GM19438 (cell line): ENCODE data around the gene MTERF1.
"Not testable (repeated sequence)": the region's sequence is repeated elsewhere in the genome, so short reads cannot be mapped to it uniquely, and the experiment has no call there.

Source experiments
- ATAC-seq: cut with Tn5 transposase; IDR thresholded peaks from one replicate; pipeline ENCODE4 v1.9.1; 2021; ENCODE audit warnings: low read depth; ENCODE audit not compliant: unreplicated experiment

The MTERF1 gene, protein sequence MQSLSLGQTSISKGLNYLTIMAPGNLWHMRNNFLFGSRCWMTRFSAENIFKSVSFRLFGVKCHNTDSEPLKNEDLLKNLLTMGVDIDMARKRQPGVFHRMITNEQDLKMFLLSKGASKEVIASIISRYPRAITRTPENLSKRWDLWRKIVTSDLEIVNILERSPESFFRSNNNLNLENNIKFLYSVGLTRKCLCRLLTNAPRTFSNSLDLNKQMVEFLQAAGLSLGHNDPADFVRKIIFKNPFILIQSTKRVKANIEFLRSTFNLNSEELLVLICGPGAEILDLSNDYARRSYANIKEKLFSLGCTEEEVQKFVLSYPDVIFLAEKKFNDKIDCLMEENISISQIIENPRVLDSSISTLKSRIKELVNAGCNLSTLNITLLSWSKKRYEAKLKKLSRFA

GRCh38 chr7:91880413-91881241 lies at the start of gene MTERF1:
Gene MTERF1, minus strand, starts transcription at chr7:91880702. Its CDS starts 619 bp downstream, at chr7:91880083.
- peak; percentile 97 for ATAC-seq

DNA sequence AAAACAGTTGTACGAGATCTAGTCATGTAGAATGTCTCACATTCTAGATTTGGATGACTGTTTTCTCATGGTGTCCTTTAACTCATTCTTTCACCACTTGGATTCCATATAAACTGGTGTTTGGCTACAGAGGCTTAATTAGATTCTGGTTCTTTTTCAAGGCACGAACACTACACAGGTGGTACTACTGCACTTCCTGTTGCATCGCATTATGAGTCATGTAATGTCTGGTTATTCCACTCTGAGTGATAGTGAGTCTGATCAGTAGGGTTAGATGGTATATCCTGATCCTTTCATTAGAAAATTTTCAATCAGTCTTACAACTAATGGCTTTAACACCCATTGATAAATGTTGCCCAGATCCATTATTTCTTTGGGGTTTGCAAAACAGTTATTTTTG lies 49.0 kb upstream of the MTERF1 start:
- ATAC-seq = no peak

- no peak for ATAC-seq
Observed at GRCh38 chr7:91927912-91928311, 47.4 kb upstream of the MTERF1 start.

DNA sequence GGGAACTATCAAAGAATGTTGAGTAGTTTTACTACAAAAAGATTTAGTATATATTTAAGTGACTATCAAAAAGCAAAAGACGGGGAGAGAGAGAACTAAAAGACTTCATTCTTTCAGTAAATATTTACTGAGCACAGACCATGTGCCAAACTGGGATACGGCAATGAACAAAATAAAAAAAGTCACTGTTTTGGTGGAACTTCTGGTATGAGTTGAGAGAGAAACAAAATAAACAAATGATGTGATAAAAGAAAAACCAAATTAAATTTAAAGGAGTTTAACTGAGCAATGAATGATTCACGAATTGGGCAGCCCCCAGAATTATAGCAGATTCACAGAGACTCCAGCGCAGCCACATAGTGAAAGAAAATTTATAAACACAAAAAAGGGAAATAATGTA lies 42.4 kb upstream of the MTERF1 start:
- ATAC-seq = no peak

DNA sequence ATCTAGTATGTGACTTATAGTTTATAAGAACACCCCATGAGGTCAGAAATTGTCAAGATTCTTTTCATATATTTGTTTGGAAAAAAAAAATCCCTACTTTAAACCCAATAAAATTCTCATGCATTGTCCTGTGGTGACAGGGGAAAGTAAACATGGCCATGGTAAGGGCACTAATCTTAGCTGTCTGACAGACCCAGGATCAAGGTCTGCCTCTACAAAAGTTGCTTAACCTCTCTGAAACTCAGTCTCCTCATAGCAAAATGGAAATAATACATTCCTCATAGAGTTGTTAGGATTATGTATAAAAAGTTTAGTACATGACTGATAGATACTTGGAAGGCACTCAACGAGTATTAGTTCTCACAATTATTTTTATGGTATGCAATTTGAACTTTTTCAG lies 37.9 kb upstream of the MTERF1 start:
- ATAC-seq = no peak

DNA sequence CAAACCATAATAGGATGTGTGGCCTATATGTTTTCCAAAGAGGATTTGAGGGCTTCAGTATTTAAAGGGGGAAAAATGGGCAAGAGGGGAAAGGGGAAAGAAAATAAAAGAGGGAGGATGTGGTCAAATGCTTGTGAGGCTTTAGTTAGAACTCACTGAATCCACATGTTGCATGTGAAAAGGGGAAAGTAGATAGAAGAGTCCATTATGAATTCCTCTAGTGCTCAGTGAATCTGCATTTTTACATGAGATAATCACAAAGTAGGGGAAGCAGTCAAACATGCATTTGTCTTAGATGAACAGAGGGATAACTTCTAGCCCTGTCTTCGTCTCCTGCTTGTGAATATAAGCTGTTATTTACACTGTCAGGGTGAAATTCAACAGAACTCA lies 35.5 kb upstream of the MTERF1 start:
- ATAC-seq = no peak

DNA sequence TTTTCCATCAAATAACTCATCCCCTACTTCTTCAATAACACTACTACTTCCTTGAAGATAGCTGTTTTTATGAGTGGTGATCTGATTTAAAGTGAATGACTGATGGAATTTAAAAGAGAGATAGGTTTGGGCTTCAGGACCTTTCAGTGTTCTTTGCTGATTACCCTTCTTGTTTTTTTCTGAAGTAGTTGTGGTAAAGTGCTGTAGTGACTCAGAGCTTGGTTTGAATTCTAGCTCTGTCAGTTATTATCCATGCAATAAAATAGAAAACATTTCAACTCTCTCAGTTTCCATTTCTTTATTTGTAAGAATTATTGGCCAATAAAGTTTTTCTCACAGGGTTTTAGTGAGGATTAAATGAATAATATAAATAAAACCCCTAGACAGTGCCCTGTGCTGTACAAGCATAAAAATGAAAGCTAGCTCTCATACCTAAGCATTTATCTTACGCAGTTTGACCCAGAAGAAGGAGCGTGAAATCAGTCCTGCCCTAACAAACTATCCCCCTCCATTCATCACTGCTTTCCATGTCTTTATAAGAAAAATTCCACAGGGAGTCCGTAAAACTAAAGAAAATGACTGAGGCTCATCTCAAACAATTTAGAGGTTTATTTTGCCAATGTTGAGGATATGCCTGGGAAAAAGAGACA lies 35.0 kb upstream of the MTERF1 start:
- no peak for ATAC-seq

- no peak for ATAC-seq
Observed at GRCh38 chr7:91913612-91914011, 33.1 kb upstream of the MTERF1 start.

- no peak for ATAC-seq
Observed at GRCh38 chr7:91912494-91912893, 32.0 kb upstream of the MTERF1 start.

- ATAC-seq = no peak
Observed at GRCh38 chr7:91911121-91911520, 30.6 kb upstream of the MTERF1 start.

DNA sequence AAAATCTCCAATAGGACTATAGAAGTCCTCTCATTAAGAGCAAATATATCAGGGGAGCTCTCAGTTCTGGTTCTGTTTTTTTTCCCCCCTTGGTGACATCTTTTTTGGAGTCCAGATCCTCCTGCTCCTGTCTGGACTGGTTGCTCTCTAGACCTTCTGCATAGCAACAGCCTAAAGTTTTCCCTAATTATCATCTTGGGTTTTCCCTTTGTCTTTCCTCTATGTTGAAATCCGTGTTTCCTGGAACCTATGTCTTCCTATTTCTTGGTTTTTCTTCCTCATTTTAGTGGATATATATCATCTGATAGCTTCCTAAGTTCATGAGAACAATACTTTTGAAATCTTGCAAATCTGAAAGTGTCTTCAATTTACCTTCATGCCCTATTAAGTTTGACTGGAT lies 29.7 kb upstream of the MTERF1 start:
- ATAC-seq = no peak

GRCh38 chr7:91899563-91899962 lies 19.1 kb upstream of the MTERF1 start:
- no peak for ATAC-seq

DNA sequence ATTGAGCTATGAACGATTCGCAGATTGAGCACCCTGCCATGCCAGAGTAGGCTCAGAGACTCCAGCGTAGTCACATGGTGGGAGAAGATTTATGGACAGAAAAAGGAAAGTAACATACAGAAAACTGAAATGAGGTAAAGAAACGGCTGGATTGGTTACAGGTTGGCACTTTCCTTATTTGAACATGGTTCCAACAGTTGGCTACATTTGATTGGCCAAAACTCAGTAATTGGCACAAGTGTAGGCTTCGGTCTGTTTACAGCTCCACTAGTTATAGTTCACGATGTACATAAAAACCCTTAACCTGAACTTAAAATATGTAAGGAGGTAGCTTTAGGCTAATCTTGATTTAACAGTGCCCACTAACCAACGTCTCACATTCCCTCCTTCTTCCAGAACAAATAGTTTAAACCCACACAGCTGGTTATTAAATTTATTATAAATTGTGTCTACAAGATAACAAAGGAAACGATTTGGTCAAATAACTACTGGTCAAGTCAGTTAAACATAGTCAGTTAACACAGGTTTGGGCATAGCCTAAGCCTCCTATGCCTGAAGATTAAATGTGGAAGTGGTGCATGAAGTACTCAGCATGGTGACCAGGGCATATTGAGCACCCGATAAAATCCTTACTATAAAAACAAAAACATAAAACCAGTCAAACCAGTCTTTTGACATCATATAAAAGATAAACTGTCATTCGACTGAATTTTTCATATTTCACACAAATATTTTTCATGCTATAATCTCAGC lies 17.9 kb upstream of the MTERF1 start:
- no peak for ATAC-seq

DNA sequence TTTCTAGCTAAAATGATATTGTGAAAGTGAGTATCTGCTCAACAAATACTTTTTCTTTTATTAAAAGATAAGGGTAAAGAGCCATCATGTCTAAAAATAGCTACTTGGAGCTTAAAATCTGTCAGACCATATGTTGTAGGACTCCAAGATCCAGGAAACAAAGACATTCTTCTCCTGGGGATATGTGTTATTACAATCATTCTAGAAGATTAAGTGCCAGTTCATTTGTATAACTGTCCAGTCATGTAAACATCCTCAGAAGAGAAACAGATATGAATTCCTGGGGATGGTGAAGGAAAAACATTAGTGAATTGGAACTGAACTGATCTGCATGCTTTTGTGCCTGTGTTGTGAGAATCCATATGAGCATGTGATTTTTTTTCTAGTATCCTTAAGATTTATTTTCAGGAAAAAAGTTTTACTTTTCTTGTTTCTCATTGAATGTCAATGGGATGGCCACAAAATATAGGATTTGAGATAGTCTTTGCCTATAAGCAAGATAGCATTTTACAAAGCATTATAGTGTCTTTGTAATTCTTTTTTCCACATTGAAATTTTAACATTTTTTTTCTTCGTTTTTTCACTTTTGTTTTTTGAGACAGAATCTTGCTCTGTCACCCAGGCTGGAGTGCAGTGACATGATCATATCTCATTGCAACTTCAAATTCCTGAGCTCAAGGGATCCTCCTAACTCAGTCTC lies 14.4 kb upstream of the MTERF1 start:
- no peak for ATAC-seq

- not testable (repeated sequence) for ATAC-seq
Observed at GRCh38 chr7:91893699-91894098, 13.2 kb upstream of the MTERF1 start.

GRCh38 chr7:91892821-91893340 lies 12.4 kb upstream of the MTERF1 start:
- no peak for ATAC-seq

DNA sequence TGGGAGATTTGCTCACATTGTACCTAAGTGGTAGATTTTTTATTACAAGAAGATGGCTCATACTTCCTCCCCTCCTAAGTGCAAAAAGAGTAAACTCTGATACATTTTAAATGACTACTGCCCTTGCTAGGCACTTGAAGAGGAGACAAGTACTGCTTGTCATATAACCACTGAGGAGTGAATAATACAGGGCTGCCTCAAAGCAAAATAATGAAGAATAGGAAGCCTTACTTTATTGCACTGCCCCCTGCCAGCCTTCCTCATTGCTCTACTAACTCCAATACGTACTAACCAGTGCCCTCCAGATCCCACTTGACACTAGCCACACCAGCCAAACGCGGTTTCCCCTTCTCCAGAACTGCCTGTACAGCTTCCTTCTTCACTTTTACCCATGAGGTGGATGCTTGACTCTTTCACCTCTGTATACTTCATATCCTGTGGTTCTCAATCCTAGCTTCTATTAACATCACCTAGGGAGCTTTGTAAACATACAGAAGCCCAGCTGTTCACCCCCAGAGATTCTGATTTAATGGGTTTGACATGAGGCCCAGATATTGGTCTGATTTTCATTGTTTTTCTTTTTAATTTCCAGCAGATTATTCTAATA lies 11.7 kb upstream of the MTERF1 start:
- ATAC-seq = no peak

DNA sequence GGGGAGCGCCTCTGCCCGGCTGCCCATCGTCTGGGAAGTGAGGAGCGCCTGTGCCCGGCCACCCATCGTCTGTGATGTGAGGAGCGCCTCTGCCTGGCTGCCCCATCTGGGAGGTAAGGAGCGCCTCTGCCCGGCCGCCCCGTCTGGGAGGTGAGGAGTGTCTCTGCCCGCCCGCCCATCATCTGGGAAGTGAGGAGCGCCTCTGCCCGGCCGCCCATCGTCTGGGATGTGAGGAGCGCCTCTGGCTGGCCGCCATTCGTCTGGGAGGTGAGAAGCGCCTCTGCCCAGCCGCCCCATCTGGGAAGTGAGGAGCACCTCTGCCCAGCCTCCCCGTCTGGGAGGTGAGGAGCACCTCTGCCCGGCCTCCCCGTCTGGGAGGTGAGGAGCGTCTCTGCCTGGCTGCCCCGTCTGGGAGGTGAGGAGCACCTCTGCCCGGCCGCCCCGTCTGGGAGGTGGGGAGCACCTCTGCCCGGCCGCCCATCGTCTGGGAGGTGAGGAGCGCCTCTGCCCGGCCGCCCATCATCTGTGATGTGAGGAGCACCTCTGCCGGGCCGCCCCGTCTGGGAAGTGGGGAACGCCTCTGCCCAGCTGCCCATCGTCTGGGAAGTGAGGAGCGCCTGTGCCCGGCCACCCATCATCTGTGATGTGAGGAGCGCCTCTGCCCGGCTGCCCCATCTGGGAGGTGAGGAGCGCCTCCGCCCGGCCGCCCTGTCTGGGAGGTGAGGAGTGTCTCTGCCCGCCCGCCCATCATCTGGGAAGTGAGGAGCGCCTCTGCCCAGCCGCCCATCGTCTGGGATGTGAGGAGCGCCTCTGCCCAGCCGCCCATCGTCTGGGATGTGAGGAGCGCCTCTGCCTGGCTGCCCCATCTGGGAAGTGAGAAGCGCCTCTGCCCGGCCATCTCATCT lies 8.0 kb upstream of the MTERF1 start:
- not testable (repeated sequence) for ATAC-seq
